GM19351 (cell line): Measurements from ENCODE around the gene ANLN.
"Not testable (repeated sequence)": the region's sequence is repeated elsewhere in the genome, so short reads cannot be mapped to it uniquely, and the experiment has no call there.

ENCODE experiments used
- ATAC-seq: cut with Tn5 transposase; IDR thresholded peaks from one replicate; pipeline ENCODE4 v1.9.1; 2021; ENCODE audit warnings: mild to moderate bottlenecking, moderate library complexity; ENCODE audit not compliant: unreplicated experiment

The ANLN gene

DNA sequence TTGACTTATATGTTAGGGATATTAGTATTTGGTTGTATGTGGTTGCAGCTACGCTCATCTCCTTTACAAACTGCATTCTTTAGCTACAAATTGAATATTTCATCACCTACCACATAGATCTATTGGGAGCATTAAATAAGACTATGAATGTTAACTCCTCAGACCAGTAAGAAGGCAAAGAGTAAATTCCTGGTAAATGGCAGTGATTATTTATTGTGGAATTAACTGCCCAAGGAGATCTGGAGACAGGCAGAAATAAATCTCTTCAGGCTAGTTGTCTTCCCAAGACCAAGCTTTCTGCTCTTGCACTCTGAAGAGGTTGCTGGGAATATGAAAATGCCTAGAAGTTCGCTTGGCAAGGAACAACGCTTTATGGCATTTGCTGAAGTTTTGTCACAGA, 74.6 kb downstream of the ANLN start:
- ATAC-seq, result no peak

DNA sequence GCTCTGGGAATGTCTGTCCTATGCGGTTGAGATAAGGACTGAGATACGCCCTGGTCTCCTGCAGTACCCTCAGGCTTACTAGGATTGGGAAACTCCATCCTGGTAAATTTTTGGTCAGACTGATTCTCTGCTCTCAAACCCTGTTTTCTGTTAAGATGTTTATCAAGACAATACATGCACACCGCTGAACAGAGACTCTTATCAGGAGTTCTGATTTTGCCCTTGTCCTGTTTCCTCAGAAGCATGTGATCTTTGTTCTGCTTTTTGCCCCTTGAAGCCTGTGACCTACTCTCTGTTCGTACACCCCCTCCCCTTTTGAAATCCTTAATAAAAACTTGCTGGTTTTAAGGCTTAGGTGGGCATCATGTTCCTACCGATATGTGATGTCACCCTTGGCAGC, 76.3 kb downstream of the ANLN start:
- ATAC-seq, result not testable (repeated sequence)

DNA sequence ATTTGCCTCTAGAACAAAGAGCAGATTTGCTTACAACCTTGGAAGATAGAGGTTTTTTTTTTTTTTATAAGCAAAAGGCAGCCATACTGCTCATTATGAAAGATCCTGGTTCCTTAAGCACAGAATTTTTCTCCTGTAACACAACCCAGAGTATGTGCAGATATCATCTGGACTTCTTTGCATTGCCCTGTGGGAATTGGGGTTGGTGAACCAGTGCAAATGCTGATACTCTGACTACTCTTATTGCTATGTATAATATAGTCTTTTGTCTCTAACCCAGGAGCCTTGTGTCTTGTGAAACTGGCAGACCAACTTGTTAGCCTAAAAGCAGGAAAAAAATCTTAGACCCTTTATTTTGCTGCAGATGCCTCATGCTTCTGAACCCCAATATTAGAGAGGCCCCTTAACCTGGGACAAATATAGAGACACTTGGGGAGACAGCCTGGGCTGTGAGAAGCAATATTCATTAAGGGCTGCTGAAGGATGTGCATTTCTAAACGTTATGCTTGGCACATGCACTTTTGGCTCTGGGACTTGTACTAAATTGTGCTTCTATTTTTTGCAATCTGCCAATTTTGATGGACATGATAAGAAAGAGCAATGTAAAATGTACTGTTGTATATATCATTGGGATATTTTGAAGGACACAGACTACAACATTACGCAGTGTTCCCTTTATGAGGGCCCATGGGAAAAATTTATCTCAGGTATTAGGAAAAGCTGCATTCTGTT, 78.9 kb downstream of the ANLN start:
- no peak for ATAC-seq

DNA sequence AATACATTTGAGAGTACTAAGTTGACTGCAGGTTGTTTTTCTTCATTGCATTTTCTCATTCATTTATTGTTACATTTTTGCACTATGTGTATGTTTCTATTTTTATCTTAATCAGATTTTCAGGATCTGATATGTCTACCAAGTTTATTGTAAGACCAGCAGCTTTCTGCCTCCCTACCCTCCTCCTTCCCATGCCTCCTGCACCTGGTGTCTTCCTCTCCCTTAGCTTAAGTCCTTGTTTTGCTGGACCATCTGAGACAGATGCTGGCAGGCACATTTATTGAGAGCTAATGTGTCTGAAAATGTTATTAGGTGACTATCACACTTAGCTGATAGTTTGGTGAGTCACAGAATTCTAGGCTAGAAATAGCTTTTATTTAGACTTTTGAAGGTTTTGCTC, 79.6 kb downstream of the ANLN start:
- ATAC-seq, result no peak

DNA sequence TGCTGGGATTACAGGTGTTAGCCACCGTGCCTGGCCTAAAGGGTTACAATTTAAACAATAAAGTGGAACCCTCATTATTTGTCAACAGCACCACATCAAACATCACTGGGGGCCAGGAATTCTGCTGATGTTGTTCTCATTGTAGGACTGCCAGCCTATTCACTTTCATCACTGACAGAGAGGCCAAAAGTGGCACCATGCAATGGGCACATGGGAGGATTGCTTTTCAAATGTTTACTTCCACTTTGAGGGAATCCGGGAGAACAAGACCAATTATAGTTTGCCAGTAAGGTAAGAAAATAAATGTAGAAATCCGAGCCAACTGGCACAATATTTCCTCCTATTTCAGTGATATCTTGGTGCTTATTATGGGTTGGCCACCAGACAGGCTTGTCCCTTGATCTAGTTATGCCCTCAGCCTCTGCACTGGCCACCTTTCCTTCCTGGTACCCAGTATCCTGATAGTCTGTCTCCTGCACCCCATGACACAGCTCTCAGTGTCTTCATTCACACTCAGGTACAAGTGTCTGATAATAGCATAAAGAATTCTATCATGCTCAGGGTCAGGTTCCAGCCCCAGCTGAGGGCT, 82.6 kb downstream of the ANLN start:
- no peak for ATAC-seq

DNA sequence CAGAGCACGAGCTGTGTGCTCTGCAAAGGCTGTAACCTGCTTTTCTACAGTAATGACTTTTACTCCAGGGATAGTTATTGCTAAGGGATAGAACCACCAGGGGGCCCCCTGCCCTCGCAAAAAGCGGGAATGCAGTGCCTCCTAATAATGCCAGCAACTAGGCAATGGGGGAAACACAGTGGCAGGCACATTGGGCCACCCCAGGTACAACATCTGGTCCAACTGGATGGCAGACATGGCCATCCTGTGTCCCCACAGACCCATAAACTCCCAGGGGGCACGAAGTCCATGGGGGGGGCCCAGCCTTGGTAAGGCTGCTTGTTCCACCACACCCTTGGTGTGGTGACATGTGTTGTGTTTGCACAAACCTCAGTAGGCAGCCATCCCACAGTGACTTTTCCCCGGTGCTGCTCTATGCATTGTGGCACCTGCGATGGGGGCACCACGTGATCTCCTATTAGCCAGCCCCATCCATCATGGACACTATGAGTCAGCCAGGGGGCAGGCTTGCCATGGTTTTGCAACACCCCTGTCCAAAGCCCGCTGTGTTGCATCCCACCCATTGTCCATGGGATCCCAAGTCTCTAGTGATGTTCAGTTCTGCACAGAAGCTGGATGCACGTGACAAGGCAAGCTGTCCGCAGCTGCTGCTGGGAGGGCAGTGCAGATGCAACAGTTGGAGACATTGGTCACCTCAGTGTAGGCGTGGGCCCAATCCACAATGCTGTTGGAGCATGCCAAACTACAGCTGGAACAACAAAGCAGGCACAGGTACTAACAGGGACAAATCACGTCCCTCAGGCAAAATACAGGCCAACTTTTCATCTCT, 84.0 kb downstream of the ANLN start:
- ATAC-seq, result no peak

DNA sequence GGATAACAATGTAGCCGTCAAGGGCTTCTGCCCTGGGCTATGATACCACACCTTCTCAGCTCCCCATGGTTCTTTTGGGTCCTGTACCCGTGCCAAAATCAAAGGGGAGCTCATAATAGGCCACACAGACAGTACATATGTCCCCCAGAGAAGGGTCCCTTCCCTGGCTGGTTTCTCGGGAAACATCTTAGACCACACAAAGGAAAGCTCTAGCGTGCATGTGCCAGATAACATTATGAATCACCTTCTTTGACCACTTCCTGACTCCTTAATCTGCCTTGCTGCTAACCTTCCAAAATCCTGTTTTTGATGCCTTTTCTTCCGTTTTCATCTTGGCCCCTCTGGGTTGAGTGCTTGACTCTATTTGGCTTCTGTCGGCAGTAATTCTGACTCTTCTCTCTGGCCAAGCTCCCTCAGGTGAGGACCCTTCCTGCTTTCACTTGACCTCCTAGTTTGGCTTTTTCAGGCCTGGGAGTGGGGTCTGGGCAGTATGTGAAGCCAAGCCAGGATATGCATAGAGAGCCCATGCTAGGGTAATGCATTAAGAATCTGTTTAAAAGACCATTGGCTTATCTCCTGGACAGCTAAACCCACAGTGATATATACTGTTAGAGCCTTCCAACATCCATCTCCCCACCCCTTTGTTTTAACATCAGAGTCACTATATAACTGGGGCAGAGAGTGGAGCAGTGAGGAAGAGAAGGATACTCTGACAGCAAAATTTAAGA, 84.8 kb downstream of the ANLN start:
- ATAC-seq, result no peak

DNA sequence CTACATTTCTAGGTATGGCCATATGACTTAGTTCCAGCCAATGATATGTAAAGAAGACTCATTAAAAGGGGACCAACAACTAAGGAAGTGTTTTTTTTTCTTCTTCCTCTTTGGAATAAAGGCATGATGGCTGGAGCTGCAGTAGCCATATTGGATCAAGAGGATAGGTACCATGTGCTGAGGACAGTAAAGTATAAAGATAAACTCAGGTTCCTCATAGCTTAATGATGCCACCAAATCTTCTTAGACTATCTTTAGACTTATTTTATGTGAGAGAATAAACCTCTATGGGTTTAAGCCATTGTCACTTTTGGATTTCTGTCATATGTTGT, 85.3 kb downstream of the ANLN start:
- ATAC-seq, result no peak

DNA sequence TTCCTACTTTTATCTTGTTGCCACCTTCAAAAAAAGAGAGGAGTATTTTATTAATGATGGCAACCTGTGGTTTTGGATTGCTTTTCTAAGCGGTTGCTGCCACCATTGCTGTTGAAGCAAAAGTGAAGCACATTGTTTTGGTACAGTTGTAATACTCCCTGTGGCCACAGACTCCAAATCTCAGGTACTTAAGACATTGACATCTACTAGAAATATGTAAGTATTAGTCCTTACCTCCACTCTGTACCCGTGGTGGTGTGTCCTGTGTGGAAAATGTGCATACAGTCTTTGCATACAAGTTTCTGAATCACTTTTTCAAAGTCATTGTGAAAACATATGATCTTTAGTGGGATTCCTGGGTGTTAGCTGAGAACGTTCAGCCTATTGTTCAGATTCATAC, 85.7 kb downstream of the ANLN start:
- no peak for ATAC-seq

DNA sequence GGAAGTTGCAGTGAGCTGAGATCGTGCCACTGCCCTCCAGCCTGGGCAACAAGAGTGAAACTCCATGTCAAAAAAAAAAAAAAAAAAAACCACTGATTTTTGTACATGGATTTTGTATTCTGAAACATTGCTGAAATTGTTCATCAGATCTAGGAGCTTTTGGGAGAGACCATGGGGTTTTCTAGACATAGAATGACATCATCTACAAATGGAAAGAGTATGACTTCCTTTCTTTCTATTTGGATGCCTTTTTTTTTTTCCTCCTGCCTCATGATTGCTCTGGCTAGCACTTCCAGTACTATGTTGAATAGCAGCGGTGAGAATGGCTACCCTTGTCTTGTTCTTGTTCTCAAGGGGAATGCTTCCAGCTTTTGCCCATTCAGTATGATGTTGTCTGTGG, 89.1 kb downstream of the ANLN start:
- no peak for ATAC-seq

DNA sequence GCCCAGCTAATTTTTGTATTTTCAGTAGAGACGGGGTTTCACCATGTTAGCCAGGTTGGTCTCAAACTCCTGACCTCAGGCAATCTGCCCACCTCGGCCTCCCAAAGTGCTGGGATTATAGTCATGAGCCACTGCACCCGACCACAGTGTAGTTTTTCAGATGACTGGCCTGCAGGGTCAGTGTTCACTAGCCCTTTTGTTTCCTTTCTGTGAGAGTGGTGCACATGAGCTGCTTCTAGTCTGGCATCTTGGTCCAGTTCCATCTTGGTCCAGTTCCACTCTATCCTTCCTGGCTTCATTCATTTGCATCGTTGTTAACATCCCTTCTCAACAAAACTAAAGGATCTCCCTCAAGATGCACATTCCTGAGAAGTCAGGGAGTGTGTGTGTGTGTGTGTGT, 94.2 kb downstream of the ANLN start:
- ATAC-seq, result not testable (repeated sequence)

DNA sequence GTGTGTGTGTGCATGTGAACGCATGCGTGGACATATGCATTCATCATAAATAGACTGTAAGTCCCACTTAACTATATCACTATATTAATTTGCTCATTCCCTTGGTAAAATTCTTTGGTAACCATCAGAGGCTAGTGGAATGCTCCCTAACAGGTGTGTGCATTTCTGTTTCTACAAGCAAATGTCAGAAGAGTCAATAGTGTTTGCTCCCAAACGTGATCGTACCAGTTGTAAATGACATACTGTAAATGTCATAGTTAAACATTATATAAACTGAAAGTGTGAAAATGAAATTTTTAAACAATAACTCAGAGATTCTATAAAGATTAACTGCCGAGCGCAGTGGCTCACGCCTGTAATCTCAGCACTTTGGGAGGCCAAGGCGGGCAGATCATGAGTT, 94.6 kb downstream of the ANLN start:
- ATAC-seq, result no peak

DNA sequence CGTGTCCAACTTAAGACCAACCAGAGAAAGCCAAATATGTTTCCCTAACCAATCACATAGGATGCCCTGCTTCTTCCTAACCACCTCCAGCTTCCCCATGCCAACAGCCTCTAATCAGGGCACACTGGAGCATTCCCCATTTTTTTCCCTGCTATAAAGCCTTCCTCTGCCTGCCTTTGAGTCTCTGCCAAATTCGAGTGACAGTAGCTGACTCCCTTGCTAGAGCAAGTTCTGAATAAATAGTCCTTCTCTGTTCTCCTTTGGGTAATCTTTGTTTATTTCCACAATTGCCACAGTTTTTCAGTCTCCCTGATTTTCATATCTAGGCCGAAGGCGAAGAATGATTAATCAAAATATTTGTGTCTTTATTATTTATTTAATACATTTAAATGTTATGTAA, 96.7 kb downstream of the ANLN start:
- ATAC-seq, result no peak

DNA sequence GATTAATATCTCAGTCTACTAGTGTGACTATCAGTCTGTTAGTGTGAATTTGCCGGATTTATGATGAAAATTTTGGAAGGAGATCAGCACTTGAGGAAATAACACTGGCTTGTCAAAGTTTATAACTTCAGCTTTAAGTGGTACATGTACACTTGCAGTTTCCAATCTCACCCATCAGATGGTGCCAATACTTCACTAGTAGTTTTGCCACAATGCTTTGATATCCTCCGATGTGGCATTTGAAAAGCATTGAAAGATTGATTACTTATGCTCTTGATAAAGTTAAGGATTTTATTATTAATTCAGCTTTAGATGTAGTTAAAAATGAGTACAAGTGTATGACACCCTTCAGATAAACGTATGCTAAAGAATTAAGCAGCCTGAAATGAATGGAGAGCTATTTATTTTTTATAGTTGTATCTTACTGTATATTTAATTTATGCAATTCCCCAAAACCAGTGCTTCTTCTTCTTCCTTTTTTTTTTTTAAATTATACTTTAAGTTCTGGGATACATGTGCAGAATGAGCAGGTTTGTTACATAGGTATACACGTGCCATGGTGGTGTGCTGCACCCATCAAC, 98.2 kb downstream of the ANLN start:
- no peak for ATAC-seq

DNA sequence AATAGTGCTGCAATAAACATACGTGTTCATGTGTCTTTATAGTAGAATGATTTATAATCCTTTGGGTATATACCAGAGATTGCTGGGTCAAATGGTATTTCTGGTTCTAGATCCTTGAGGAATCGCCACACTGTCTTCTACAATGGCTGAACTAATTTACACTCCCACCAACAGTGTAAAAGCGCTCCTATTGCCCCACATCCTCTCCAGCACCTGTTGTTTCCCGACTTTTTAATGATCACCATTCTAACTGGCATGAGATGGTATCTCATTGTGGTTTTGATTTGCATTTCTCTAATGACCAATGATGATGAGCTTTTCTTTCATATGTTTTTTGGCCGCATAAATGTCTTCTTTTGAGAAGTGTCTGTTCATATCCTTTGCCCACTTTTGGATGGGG, 99.0 kb downstream of the ANLN start:
- ATAC-seq, result not testable (repeated sequence)

DNA sequence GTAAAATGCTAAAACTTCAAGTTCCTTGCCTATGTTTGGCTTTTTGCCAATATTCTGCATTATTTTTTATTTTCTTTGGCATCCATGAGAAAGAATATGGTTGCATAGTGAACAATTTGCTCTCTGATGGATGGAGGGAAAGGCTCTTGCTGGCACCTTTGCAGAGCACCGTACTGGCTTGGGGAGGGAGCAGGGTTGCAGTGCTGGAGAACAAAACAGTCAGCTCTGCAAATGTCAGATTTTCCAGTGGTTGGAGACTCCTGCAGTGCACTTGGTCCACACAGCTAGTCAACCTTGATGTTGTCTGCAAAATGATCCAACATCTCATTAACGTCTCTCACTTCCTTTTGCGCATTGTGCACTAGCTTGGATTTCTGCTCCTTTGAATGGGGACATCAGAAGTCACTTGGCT, 100.8 kb downstream of the ANLN start:
- ATAC-seq, result no peak

DNA sequence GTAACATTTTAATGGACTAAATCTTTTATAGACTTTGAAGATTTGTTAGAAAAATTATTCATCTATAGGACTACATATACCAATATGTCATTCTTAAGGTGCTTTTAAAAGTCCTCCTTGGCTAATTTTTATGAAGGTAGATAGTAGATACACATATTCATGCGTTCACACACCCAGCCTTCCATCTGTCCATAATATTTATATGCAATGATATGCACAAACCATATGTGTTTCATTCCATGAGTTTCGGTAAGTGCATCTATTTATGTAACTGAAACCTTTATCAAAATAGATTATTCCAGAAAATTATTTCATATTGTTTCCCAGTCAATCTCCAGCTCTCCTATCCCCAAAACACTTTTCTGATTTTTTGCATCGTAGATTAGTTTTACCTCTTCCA, 101.7 kb downstream of the ANLN start:
- no peak for ATAC-seq

DNA sequence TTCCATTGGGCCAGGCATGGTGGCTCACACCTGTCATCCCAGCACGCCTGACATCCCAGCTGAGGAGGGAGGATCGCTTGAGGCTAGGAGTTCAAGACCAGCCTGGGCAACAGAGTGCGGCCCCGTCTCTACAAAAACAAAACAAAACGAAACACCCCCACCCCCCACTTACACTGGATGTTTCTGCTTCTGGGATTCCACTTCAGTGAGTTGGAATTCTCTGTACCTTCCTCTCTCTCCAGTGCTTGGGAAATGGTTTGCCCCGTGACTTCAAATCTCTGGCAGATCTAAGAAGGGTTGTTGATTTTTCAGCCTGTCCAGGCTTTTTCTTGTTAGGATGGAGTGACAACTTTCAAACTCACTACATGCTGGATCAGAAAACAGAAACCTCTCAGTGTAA, 106.9 kb downstream of the ANLN start:
- no peak for ATAC-seq

DNA sequence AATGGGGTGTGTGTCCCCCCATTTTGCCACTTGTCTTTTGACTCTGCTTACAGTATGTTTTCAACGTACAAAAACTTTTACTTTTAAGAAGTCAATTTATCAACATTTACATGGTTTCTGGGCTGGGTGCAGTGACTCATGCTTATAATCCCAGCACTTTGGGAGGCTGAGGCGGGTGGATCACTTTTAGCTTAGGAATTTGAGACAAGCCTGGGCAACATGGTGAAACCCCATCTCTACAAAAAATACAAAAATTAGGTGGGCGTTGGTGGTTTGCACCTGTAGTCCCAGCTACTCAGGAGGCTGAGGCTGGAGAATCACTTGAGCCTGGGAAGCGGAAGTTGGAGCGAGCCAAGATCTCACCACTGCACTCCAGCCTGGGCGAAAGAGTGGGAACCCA, 107.5 kb downstream of the ANLN start:
- ATAC-seq, result not testable (repeated sequence)

DNA sequence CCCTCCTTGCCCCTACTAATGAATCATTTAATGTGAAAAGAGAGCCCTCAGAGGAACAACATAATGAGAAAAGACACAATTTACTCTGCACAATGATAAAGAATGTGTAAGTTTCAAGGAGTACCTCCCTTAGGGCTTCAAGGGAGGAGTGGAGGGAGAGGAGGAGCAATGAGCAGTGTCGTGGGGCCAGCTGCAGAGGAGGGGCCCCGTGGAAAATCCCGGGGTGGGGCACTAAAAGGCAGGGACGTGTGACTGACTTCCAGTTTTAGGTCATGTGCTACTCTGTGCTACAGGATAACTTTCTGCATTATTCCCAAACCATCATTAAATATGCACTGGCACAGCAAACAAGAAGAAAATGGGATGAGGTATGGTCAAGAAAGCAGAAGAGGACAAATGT, 108.1 kb downstream of the ANLN start:
- ATAC-seq, result no peak
